Measurements from ENCODE around the gene GPR150. TPM values are rescaled to one million over a fixed set of nuclear protein-coding genes. Genes with fewer than 3 reads are reported as not detected.

Gene GPR150
- polyA plus RNA-seq, 2 donors = 0.05 TPM; not detected in 1

- Histone ChIP-seq H3K4me1 (ENCODE audit: control insufficient read depth in 2 of 2, insufficient read depth in 2 of 2, low read length in 1 of 2) (no peaks in the 10 kb centered on the region), H3K9me3 (ENCODE audit: control insufficient read depth in 2 of 2, insufficient read depth in 1 of 2, low read depth in 1 of 2, low read length in 1 of 2) (no peaks in the 10 kb centered on the region), H3K4me3 (ENCODE audit: low read depth in 1 of 2, low read length in 2 of 2) (no peak overlapping the region), H3K27me3 (ENCODE audit: control insufficient read depth in 1 of 2, insufficient read depth in 2 of 2, low read length in 2 of 2) (no peaks in the 10 kb centered on the region), H3K27ac (ENCODE audit: low read depth in 2 of 2, low read length in 1 of 2) (no peak overlapping the region), H3K36me3 (ENCODE audit: control insufficient read depth in 2 of 2, insufficient read depth in 2 of 2, low read length in 1 of 2) (no peaks in the 10 kb centered on the region)
- WGBS, 2 donors = 92 to 98% methylated on average over 5 of the region's 5 CpGs
Measured at GRCh38 chr5:95605786-95606185, 14.1 kb upstream of the GPR150 start.

- H3K27me3 ChIP-seq (ENCODE audit: control insufficient read depth in 1 of 2, insufficient read depth in 2 of 2, low read length in 2 of 2) = no peaks in the 10 kb centered on the region
- no peak overlapping the region for H3K4me3 ChIP-seq (ENCODE audit: low read depth in 1 of 2, low read length in 2 of 2)
- no peaks in the 10 kb centered on the region for H3K9me3 ChIP-seq (ENCODE audit: control insufficient read depth in 2 of 2, insufficient read depth in 1 of 2, low read depth in 1 of 2, low read length in 1 of 2)
- no peak overlapping the region for H3K27ac ChIP-seq (ENCODE audit: low read depth in 2 of 2, low read length in 1 of 2)
- WGBS, 2 donors = 96 to 98% methylated on average over 1 of the region's 1 CpG
- no peaks in the 10 kb centered on the region for H3K4me1 ChIP-seq (ENCODE audit: control insufficient read depth in 2 of 2, insufficient read depth in 2 of 2, low read length in 1 of 2)
- no peaks in the 10 kb centered on the region for H3K36me3 ChIP-seq (ENCODE audit: control insufficient read depth in 2 of 2, insufficient read depth in 2 of 2, low read length in 1 of 2)
Measured at GRCh38 chr5:95606419-95606818, 13.5 kb upstream of the GPR150 start.

DNA sequence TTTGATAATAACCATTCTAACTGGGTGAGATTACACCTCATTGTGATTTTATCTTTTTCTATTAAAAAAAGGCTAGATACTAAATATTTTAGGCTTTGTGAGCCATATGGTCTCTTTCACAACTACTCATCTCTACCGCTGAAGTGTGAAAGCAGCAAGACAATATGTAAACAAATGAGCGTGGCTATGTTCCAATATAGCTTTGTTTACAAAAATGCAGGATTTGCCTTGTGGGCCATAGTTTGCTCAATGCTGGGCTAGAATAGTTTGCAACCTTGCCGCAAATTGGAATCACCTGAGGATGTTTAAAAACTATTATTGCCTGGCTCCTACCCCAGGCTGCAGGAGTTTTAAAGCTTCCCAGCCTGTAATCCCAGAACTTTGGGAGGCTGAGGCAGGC, 10.2 kb upstream of the GPR150 start:
- WGBS, 2 donors = 30 to 45% methylated on average over 3 of the region's 3 CpGs
- Histone ChIP-seq H3K36me3 (ENCODE audit: control insufficient read depth in 2 of 2, insufficient read depth in 2 of 2, low read length in 1 of 2) (no peaks in the 10 kb centered on the region), H3K27me3 (ENCODE audit: control insufficient read depth in 1 of 2, insufficient read depth in 2 of 2, low read length in 2 of 2) (no peaks in the 10 kb centered on the region), H3K27ac (ENCODE audit: low read depth in 2 of 2, low read length in 1 of 2) (no peak overlapping the region), H3K4me1 (ENCODE audit: control insufficient read depth in 2 of 2, insufficient read depth in 2 of 2, low read length in 1 of 2) (no peaks in the 10 kb centered on the region), H3K4me3 (ENCODE audit: low read depth in 1 of 2, low read length in 2 of 2) (no peak overlapping the region), H3K9me3 (ENCODE audit: control insufficient read depth in 2 of 2, insufficient read depth in 1 of 2, low read depth in 1 of 2, low read length in 1 of 2) (peaks cover 0 to 3% of the 10 kb centered on the region in 2 donors)

- peaks cover 0 to 3% of the 10 kb centered on the region in 2 donors for H3K9me3 ChIP-seq (ENCODE audit: control insufficient read depth in 2 of 2, insufficient read depth in 1 of 2, low read depth in 1 of 2, low read length in 1 of 2)
- no peaks in the 10 kb centered on the region for H3K4me1 ChIP-seq (ENCODE audit: control insufficient read depth in 2 of 2, insufficient read depth in 2 of 2, low read length in 1 of 2)
- 94 to 95% methylated on average over 7 of the region's 7 CpGs for WGBS, 2 donors
- H3K36me3 ChIP-seq (ENCODE audit: control insufficient read depth in 2 of 2, insufficient read depth in 2 of 2, low read length in 1 of 2) = no peaks in the 10 kb centered on the region
- no peaks in the 10 kb centered on the region for H3K27me3 ChIP-seq (ENCODE audit: control insufficient read depth in 1 of 2, insufficient read depth in 2 of 2, low read length in 2 of 2)
- no peak overlapping the region for H3K4me3 ChIP-seq (ENCODE audit: low read depth in 1 of 2, low read length in 2 of 2)
- H3K27ac ChIP-seq (ENCODE audit: low read depth in 2 of 2, low read length in 1 of 2) = no peak overlapping the region
Measured at GRCh38 chr5:95610546-95610945, 9.3 kb upstream of the GPR150 start.

GRCh38 chr5:95611396-95611795, 8.5 kb upstream of the GPR150 start:
- no peaks in the 10 kb centered on the region for H3K4me1 ChIP-seq (ENCODE audit: control insufficient read depth in 2 of 2, insufficient read depth in 2 of 2, low read length in 1 of 2)
- H3K9me3 ChIP-seq (ENCODE audit: control insufficient read depth in 2 of 2, insufficient read depth in 1 of 2, low read depth in 1 of 2, low read length in 1 of 2) = peaks cover 0 to 3% of the 10 kb centered on the region in 2 donors
- no peak overlapping the region for H3K4me3 ChIP-seq (ENCODE audit: low read depth in 1 of 2, low read length in 2 of 2)
- H3K27me3 ChIP-seq (ENCODE audit: control insufficient read depth in 1 of 2, insufficient read depth in 2 of 2, low read length in 2 of 2) = no peaks in the 10 kb centered on the region
- H3K27ac ChIP-seq (ENCODE audit: low read depth in 2 of 2, low read length in 1 of 2) = no peak overlapping the region
- 94 to 95% methylated on average over 3 of the region's 3 CpGs for WGBS, 2 donors
- H3K36me3 ChIP-seq (ENCODE audit: control insufficient read depth in 2 of 2, insufficient read depth in 2 of 2, low read length in 1 of 2) = no peaks in the 10 kb centered on the region

GRCh38 chr5:95613514-95613913, 6.4 kb upstream of the GPR150 start:
- no peaks in the 10 kb centered on the region for H3K27me3 ChIP-seq (ENCODE audit: control insufficient read depth in 1 of 2, insufficient read depth in 2 of 2, low read length in 2 of 2)
- H3K4me3 ChIP-seq (ENCODE audit: low read depth in 1 of 2, low read length in 2 of 2) = no peak overlapping the region
- no peaks in the 10 kb centered on the region for H3K36me3 ChIP-seq (ENCODE audit: control insufficient read depth in 2 of 2, insufficient read depth in 2 of 2, low read length in 1 of 2)
- WGBS, 2 donors = 66 to 81% methylated on average over 1 of the region's 1 CpG
- H3K4me1 ChIP-seq (ENCODE audit: control insufficient read depth in 2 of 2, insufficient read depth in 2 of 2, low read length in 1 of 2) = no peaks in the 10 kb centered on the region
- H3K27ac ChIP-seq (ENCODE audit: low read depth in 2 of 2, low read length in 1 of 2) = no peak overlapping the region
- peaks cover 0 to 3% of the 10 kb centered on the region in 2 donors for H3K9me3 ChIP-seq (ENCODE audit: control insufficient read depth in 2 of 2, insufficient read depth in 1 of 2, low read depth in 1 of 2, low read length in 1 of 2)

GRCh38 chr5:95615164-95615467, 4.8 kb upstream of the GPR150 start:
- peaks cover 0 to 3% of the 10 kb centered on the region in 2 donors for H3K4me1 ChIP-seq (ENCODE audit: control insufficient read depth in 2 of 2, insufficient read depth in 2 of 2, low read length in 1 of 2)
- no peaks in the 10 kb centered on the region for H3K36me3 ChIP-seq (ENCODE audit: control insufficient read depth in 2 of 2, insufficient read depth in 2 of 2, low read length in 1 of 2)
- no peaks in the 10 kb centered on the region for H3K27me3 ChIP-seq (ENCODE audit: control insufficient read depth in 1 of 2, insufficient read depth in 2 of 2, low read length in 2 of 2)
- no peak overlapping the region for H3K27ac ChIP-seq (ENCODE audit: low read depth in 2 of 2, low read length in 1 of 2)
- H3K4me3 ChIP-seq (ENCODE audit: low read depth in 1 of 2, low read length in 2 of 2) = no peak overlapping the region
- peaks cover 0 to 3% of the 10 kb centered on the region in 2 donors for H3K9me3 ChIP-seq (ENCODE audit: control insufficient read depth in 2 of 2, insufficient read depth in 1 of 2, low read depth in 1 of 2, low read length in 1 of 2)
- WGBS, 2 donors = 79 to 86% methylated on average over 1 of the region's 1 CpG

DNA sequence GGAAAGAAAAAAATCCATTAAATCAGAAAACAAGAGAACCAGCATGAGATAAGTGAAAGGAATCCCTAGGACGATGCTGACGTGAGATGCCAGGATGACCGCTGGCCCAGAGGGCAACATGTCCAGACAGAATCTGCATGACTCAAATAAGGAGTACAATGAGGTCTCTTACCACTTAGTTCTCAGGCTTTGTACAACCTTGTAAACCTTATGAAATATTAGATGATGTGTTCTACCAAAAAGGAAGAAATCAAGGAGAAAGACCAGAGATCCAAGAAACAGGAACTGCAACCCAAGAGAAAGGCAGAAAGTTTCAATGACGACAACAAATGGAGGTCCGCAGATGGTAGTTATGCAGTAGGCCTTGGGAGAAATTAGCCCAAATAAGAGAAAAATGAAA, 2.8 kb upstream of the GPR150 start:
- Histone ChIP-seq H3K36me3 (ENCODE audit: control insufficient read depth in 2 of 2, insufficient read depth in 2 of 2, low read length in 1 of 2) (no peaks in the 10 kb centered on the region), H3K4me3 (ENCODE audit: low read depth in 1 of 2, low read length in 2 of 2) (no peak overlapping the region), H3K9me3 (ENCODE audit: control insufficient read depth in 2 of 2, insufficient read depth in 1 of 2, low read depth in 1 of 2, low read length in 1 of 2) (peaks cover 0 to 3% of the 10 kb centered on the region in 2 donors), H3K27ac (ENCODE audit: low read depth in 2 of 2, low read length in 1 of 2) (no peak overlapping the region), H3K4me1 (ENCODE audit: control insufficient read depth in 2 of 2, insufficient read depth in 2 of 2, low read length in 1 of 2) (peaks cover 5 to 6% of the 10 kb centered on the region in 2 donors), H3K27me3 (ENCODE audit: control insufficient read depth in 1 of 2, insufficient read depth in 2 of 2, low read length in 2 of 2) (no peaks in the 10 kb centered on the region)
- WGBS, 2 donors = 83 to 87% methylated on average over 5 of the region's 5 CpGs

- WGBS, 2 donors = 81 to 85% methylated on average over 4 of the region's 4 CpGs
- Histone ChIP-seq H3K4me1 (ENCODE audit: control insufficient read depth in 2 of 2, insufficient read depth in 2 of 2, low read length in 1 of 2) (peaks cover 5 to 6% of the 10 kb centered on the region in 2 donors), H3K9me3 (ENCODE audit: control insufficient read depth in 2 of 2, insufficient read depth in 1 of 2, low read depth in 1 of 2, low read length in 1 of 2) (no peaks in the 10 kb centered on the region), H3K27ac (ENCODE audit: low read depth in 2 of 2, low read length in 1 of 2) (no peak overlapping the region), H3K27me3 (ENCODE audit: control insufficient read depth in 1 of 2, insufficient read depth in 2 of 2, low read length in 2 of 2) (no peaks in the 10 kb centered on the region), H3K4me3 (ENCODE audit: low read depth in 1 of 2, low read length in 2 of 2) (no peak overlapping the region), H3K36me3 (ENCODE audit: control insufficient read depth in 2 of 2, insufficient read depth in 2 of 2, low read length in 1 of 2) (no peaks in the 10 kb centered on the region)
Measured at GRCh38 chr5:95619096-95619495, 791 bp upstream of the GPR150 start.

GRCh38 chr5:95619514-95620029, 315 bp upstream of the GPR150 start:
- Histone ChIP-seq H3K36me3 (ENCODE audit: control insufficient read depth in 2 of 2, insufficient read depth in 2 of 2, low read length in 1 of 2) (no peaks in the 10 kb centered on the region), H3K4me1 (ENCODE audit: control insufficient read depth in 2 of 2, insufficient read depth in 2 of 2, low read length in 1 of 2) (peaks cover 5 to 6% of the 10 kb centered on the region in 2 donors), H3K9me3 (ENCODE audit: control insufficient read depth in 2 of 2, insufficient read depth in 1 of 2, low read depth in 1 of 2, low read length in 1 of 2) (no peaks in the 10 kb centered on the region), H3K27ac (ENCODE audit: low read depth in 2 of 2, low read length in 1 of 2) (no peak overlapping the region), H3K27me3 (ENCODE audit: control insufficient read depth in 1 of 2, insufficient read depth in 2 of 2, low read length in 2 of 2) (no peaks in the 10 kb centered on the region), H3K4me3 (ENCODE audit: low read depth in 1 of 2, low read length in 2 of 2) (peak overlapping the region; percentile 48 to 69)
- 17 to 20% methylated on average over 19 of the region's 19 CpGs for WGBS, 2 donors

Measured in esophagus (tissue), 2 donors.